Coronary artery (tissue), 2 donors: ENCODE results near the gene BRD2.
A peak's percentile ranks its signal among the peaks of the same experiment; 100 is the strongest.

Experiments used
- DNase-seq: peaks from one replicate; pipeline ENCODE4 v3.0.0-alpha.2; 2017; ENCODE audit warnings: low spot score
- H3K27ac ChIP-seq, 2 donors: fragments of 200-600 bp; sonication (generic); one replicate each; pipeline ENCODE4 v1.5.1; 2016 to 2019
- H3K4me3 ChIP-seq: fragments of 200-600 bp; sonication (generic); 2 replicates; pipeline ENCODE4 v1.5.1; 2016; ENCODE audit warnings: mild to moderate bottlenecking, moderate library complexity
- CTCF ChIP-seq: fragments of 200-600 bp; sonication (generic); IDR thresholded peaks from one replicate; pipeline ENCODE4 v1.5.1; 2019; ENCODE audit warnings: antibody characterized with exemption

The BRD2 gene

GRCh38 chr6:32968867-32969684 lies 682 bp downstream of the BRD2 start:
- peak overlapping the region; percentile 85 for H3K4me3 ChIP-seq
- peak overlapping the region; percentile 99 to 100 for H3K27ac ChIP-seq
- no peak for TF ChIP-seq CTCF
- peak; percentile 94 for DNase-seq

DNA sequence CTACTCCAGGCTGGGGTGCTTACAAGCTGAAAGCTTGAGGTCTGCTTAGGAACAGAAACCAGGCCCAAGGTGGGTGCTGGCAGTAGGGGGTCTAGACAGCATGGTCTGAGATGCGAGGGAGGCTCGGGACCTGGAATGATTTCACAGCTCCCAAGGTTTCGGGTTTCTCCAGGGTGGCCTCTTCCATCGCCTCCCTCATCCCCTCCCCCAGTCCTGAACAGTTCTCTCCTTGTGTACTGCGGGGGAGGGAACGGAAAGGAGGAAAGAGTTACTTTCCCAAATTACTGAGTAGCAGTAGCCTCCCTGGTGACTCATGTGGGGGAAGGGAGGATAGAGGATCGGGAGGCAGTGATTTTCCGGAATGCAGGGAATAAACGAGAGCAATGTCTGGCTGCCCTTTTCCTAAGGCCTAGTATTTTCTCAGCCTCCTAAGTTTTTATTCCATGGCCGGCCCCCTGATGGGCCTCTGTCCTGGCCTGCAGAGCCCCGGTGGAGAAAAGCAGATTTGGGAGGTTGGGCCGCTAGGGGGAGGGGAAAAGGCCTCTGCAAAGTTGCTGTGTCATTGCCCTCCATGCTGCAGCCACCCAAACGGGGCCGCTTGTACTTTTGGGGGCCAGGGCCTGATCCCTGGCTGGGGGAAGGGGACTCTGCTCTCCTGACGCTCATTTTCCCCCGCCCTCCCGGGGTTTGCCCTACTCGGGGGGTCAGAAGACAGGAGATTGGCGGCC lies 1.5 kb downstream of the BRD2 start:
- Histone ChIP-seq H3K4me3 (peak overlapping the region; percentile 85), H3K27ac (peak overlapping the region; percentile 99 to 100)
- DNase-seq, result peak; percentile 90
- no peak for TF ChIP-seq CTCF

DNA sequence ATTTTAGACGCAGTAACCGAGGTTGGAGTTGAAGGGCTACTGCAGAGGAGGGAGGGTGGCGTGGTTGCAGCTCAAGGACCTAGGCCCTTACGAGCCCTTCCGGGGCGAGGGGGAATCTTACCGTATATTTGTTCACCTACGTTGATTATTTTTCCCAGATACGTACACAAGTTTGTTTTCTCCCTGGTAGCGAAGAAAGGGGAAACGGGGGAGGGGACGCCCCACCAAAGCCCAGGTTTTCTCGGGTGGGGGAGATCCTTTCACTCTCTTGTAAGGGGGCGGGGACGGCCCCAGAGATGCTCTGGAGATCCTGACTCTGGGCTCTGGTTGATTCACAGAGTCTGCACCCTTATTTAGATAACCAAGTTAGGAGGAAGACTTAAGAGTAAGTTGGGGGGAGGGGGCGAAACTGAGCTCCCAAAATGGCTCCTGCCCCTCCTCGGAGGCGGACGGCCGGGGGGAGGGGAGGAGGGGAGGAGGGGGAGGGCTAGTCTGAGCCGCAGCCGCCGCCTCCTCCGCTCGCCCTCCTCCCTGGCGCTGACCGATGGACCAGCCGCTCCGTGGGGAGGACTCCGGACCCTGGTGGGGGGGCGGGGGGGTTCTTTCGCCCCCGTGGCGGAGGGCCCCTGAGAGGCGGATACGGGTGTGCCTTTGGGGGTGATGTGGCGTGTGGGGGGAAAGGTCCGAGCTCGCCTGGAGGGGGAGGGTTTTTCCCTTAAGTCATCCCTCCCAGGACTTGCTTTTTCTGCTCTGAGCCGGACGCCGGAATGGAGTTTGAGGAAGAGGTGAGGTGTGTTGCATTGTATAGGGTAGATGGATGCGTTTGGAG lies 2.2 kb downstream of the BRD2 start:
- Histone ChIP-seq H3K27ac (peak overlapping the region; percentile 99 to 100), H3K4me3 (peak overlapping the region; percentile 85)
- TF ChIP-seq CTCF, result no peak
- DNase-seq, result peak; percentile 94

DNA sequence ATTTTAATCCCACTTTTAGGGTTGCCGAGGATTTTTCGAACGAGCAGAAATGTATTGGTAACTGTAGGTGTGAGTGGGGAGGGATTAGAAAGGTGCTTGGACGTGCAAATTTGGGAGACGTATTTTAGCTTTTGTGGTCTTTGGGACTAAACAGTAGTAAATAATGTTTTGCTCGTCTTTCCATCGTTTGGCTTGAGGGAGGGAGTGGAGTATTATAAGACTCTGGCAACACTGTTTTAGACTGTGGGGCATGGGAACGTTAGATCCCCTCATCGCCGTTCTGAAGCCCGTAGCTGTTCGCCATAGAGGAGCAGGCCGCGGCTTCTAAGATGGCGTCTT lies 2.8 kb downstream of the BRD2 start:
- peak overlapping the region; percentile 85 for H3K4me3 ChIP-seq
- TF ChIP-seq CTCF, result no peak

DNA sequence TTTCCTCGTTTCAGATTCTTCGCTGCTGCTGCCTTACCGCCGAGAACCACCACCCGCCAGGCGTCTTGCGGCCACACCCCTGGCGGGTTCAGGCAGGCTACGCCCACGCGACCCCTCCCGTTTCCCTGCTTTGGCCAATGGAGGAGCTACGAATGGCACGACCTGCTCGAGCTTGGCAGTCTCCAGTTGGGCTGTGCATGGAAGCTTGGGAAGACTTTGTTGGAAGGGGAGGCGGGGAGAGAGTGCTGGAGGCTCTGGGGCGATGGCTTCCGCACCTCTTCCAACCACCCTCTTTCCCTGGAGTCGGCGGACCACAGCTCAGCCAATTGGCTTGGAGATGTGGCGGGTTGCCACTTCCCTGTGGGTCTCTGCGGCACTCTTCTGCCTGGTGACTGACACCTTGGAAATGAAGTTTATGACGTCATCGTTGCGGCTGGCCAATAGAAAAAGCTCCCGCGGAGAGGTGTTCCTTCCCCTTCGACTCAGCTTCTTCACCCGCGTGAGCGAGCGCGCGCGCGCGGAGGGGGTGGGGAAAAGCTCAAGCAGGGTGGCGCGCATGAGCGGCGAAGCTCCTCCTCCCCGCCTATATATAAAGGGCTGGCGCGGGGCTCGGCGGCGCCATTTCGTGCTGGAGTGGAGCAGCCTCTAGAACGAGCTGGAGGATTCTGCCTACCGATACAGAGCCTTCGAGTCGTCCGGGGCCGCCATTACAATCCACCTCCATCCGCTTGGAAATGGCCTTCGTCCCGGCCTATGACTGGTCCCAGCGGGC lies 3.4 kb downstream of the BRD2 start:
- Histone ChIP-seq H3K4me3 (peak overlapping the region; percentile 85), H3K27ac (peak overlapping the region; percentile 99 to 100)
- no peak for TF ChIP-seq CTCF
- peak; percentile 100 for DNase-seq

More for the DNA sequence above, 2.8 kb downstream of the BRD2 start:
- no peak for DNase-seq
- peak overlapping the region; percentile 99 to 100 for H3K27ac ChIP-seq

DNA sequence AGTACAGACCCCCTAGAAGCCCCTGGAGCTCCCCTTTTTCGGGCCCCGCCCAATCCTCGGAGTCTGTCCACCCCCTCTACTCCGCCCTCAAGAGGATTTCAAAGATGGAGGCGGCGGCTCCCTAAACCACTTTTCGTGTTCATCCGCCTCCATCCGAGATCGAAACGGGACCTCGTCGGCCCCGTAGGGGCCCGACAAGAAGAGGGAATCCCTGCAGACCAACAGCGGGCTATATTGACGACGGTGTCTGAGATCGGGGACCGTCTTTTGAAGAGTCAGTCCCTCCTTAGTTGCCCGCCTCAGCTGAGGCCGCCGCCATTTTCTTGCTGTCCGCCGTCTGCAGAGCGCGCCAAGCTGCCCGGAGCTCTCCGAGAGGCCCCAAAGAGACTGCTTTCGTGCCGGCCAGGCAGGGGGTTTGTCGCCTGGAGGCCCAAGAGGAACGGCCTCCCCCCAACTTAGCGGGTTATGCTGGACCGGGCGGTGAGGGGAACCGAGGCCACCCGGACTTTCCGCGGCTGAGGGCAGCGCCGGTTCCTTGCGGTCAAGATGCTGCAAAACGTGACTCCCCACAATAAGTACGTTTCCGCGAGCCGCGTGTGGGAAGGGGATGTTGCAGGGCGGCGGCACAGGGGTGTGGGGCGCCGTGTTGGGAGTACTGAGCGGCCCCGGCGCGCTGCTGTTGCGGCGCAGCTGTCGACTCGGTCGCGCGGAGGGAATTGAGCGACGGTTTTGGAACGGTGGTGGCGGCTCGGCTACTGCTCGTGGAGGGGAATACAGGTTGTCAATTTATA lies 4.2 kb downstream of the BRD2 start:
- no peak for TF ChIP-seq CTCF

More for the DNA sequence above, 4.2 kb downstream of the BRD2 start:
- Histone ChIP-seq H3K4me3 (peak overlapping the region; percentile 85), H3K27ac (peak overlapping the region; percentile 76 to 100)
- DNase-seq, result peak; percentile 84
